Measurements from ENCODE around the gene USP2.

USP2 gene

GRCh38 chr11:119381181-119381988, at the start of gene USP2:
Gene USP2, minus strand, starts transcription at chr11:119381690. Its CDS starts 8,210 bp downstream, at chr11:119373480.
- peak; percentile 92 for DNase-seq (ENCODE audit: low read depth)

GRCh38 chr11:119427279-119427678, 45.8 kb upstream of the USP2 start:
- DNase-seq (ENCODE audit: low read depth): no peak

GRCh38 chr11:119426142-119426541, 44.7 kb upstream of the USP2 start:
- no peak for DNase-seq (ENCODE audit: low read depth)

GRCh38 chr11:119424775-119425174, 43.3 kb upstream of the USP2 start:
- DNase-seq (ENCODE audit: low read depth): no peak

GRCh38 chr11:119424276-119424675, 42.8 kb upstream of the USP2 start:
- no peak for DNase-seq (ENCODE audit: low read depth)

GRCh38 chr11:119423509-119424254, 42.2 kb upstream of the USP2 start:
- no peak for DNase-seq (ENCODE audit: low read depth)

- no peak for DNase-seq (ENCODE audit: low read depth)
Measured at GRCh38 chr11:119422809-119423508, 41.5 kb upstream of the USP2 start, which contains the start of gene THY1. Gene THY1, minus strand, starts transcription at chr11:119423172. Its CDS starts 2,267 bp downstream, at chr11:119420905.

- DNase-seq (ENCODE audit: low read depth): no peak
Measured at GRCh38 chr11:119421941-119422808, 40.7 kb upstream of the USP2 start.

GRCh38 chr11:119421351-119421750, 39.9 kb upstream of the USP2 start:
- DNase-seq (ENCODE audit: low read depth): no peak

GRCh38 chr11:119420631-119421030, 39.1 kb upstream of the USP2 start:
- no peak for DNase-seq (ENCODE audit: low read depth)

- DNase-seq (ENCODE audit: low read depth): no peak
Measured at GRCh38 chr11:119419834-119420492, 38.5 kb upstream of the USP2 start.

GRCh38 chr11:119419246-119419645, 37.8 kb upstream of the USP2 start:
- DNase-seq (ENCODE audit: low read depth): no peak

- DNase-seq (ENCODE audit: low read depth): no peak
Measured at GRCh38 chr11:119418759-119419158, 37.3 kb upstream of the USP2 start.

GRCh38 chr11:119417726-119418540, 36.4 kb upstream of the USP2 start:
- DNase-seq (ENCODE audit: low read depth): no peak

GRCh38 chr11:119416606-119417580, 35.4 kb upstream of the USP2 start:
- no peak for DNase-seq (ENCODE audit: low read depth)

- no peak for DNase-seq (ENCODE audit: low read depth)
Measured at GRCh38 chr11:119415966-119416365, 34.5 kb upstream of the USP2 start.

- no peak for DNase-seq (ENCODE audit: low read depth)
Measured at GRCh38 chr11:119415517-119415916, 34.0 kb upstream of the USP2 start.

- no peak for DNase-seq (ENCODE audit: low read depth)
Measured at GRCh38 chr11:119414734-119415133, 33.2 kb upstream of the USP2 start.

- DNase-seq (ENCODE audit: low read depth): no peak
Measured at GRCh38 chr11:119414321-119414720, 32.8 kb upstream of the USP2 start.
